ENCODE measurements around the gene RUNX1. TPM values are rescaled to one million over a fixed set of nuclear protein-coding genes. Genes with fewer than 3 reads are reported as not detected.
A peak's percentile ranks its signal among the peaks of the same experiment; 100 is the strongest.

Gene RUNX1
- total and polyA plus RNA-seq, 4 donors, result 23.3 to 100 (median 33.4) TPM

GRCh38 chr21:34886240-34887104 lies 162.6 kb downstream of the RUNX1 start:
- WGBS, 2 donors, result 4 to 10% methylated on average over 55 to 56 of the region's 56 CpGs
- no peak for TF ChIP-seq CTCF (IDR thresholded peaks at IDR 0.05; ENCODE audit: control extremely low read depth, extremely low read depth)
- Histone ChIP-seq H3K9me3 (ENCODE audit: control insufficient read depth in 4 of 4, insufficient read depth in 3 of 4, low read length in 3 of 4) (peaks cover 0 to 2% (median 0%) of the 10 kb centered on the region in 4 donors), H3K36me3 (ENCODE audit: control insufficient read depth in 4 of 4, insufficient read depth in 4 of 4, low read length in 4 of 4) (no peaks in the 10 kb centered on the region), H3K27me3 (ENCODE audit: control insufficient read depth in 3 of 3, insufficient read depth in 3 of 3, low read length in 2 of 3) (peaks cover 0 to 47% (median 46%) of the 10 kb centered on the region in 3 donors), H3K9ac (ENCODE audit: insufficient read depth in 1 of 2, low read length in 2 of 2) (peak overlapping the region; percentile 60 to 68), H3K4me1 (ENCODE audit: control insufficient read depth in 5 of 5, insufficient read depth in 5 of 5, low read length in 5 of 5) (peaks cover 0 to 27% (median 0%) of the 10 kb centered on the region in 5 donors), H3K27ac (ENCODE audit: low read depth in 1 of 2, low read length in 1 of 2) (peak overlapping the region in 1 of 2 donors; percentile 93), H3K4me3 (peak overlapping the region; percentile 66)
- ATAC-seq (ENCODE audit: insufficient read depth, low FRiP score) (no peak), DNase-seq (peak in 2 of 3 donors; percentile 52 to 75)

- Histone ChIP-seq H3K9me3 (ENCODE audit: control insufficient read depth in 4 of 4, insufficient read depth in 3 of 4, low read length in 3 of 4) (peaks cover 0 to 2% (median 0%) of the 10 kb centered on the region in 4 donors), H3K27ac (ENCODE audit: low read depth in 1 of 2, low read length in 1 of 2) (peak overlapping the region in 1 of 2 donors; percentile 93), H3K9ac (ENCODE audit: insufficient read depth in 1 of 2, low read length in 2 of 2) (peak overlapping the region; percentile 60 to 68), H3K4me3 (peak overlapping the region; percentile 66), H3K4me1 (ENCODE audit: control insufficient read depth in 5 of 5, insufficient read depth in 5 of 5, low read length in 5 of 5) (peaks cover 0 to 20% (median 0%) of the 10 kb centered on the region in 5 donors), H3K27me3 (ENCODE audit: control insufficient read depth in 3 of 3, insufficient read depth in 3 of 3, low read length in 2 of 3) (peaks cover 0 to 40% (median 39%) of the 10 kb centered on the region in 3 donors), H3K36me3 (ENCODE audit: control insufficient read depth in 4 of 4, insufficient read depth in 4 of 4, low read length in 4 of 4) (no peaks in the 10 kb centered on the region)
- no peak for TF ChIP-seq CTCF (IDR thresholded peaks at IDR 0.05; ENCODE audit: control extremely low read depth, extremely low read depth)
- DNase-seq (peak in 2 of 3 donors; percentile 41 to 61), ATAC-seq (ENCODE audit: insufficient read depth, low FRiP score) (no peak)
- WGBS, 2 donors, result 13 to 15% methylated on average over 24 of the region's 24 CpGs
Observed at GRCh38 chr21:34885626-34886239, 163.4 kb downstream of the RUNX1 start.

- DNase-seq (no peak), ATAC-seq (ENCODE audit: insufficient read depth, low FRiP score) (no peak)
- TF ChIP-seq CTCF (IDR thresholded peaks at IDR 0.05; ENCODE audit: control extremely low read depth, extremely low read depth), result no peak
- Histone ChIP-seq H3K9ac (ENCODE audit: insufficient read depth in 1 of 2, low read length in 2 of 2) (peak overlapping the region in 1 of 2 donors; percentile 68), H3K4me1 (ENCODE audit: control insufficient read depth in 5 of 5, insufficient read depth in 5 of 5, low read length in 5 of 5) (peaks cover 0 to 18% (median 0%) of the 10 kb centered on the region in 5 donors), H3K27ac (ENCODE audit: low read depth in 1 of 2, low read length in 1 of 2) (peak overlapping the region in 1 of 2 donors; percentile 78), H3K36me3 (ENCODE audit: control insufficient read depth in 4 of 4, insufficient read depth in 4 of 4, low read length in 4 of 4) (no peaks in the 10 kb centered on the region), H3K4me3 (peak overlapping the region; percentile 26), H3K27me3 (ENCODE audit: control insufficient read depth in 3 of 3, insufficient read depth in 3 of 3, low read length in 2 of 3) (peaks cover 0 to 38% (median 34%) of the 10 kb centered on the region in 3 donors), H3K9me3 (ENCODE audit: control insufficient read depth in 4 of 4, insufficient read depth in 3 of 4, low read length in 3 of 4) (peaks cover 0 to 2% (median 0%) of the 10 kb centered on the region in 4 donors)
- WGBS, 2 donors, result 19 to 21% methylated on average over 6 of the region's 6 CpGs
Observed at GRCh38 chr21:34885125-34885524, 164.0 kb downstream of the RUNX1 start.

All from lung (tissue), 12 donors.